ENCODE results near the gene SLMAP.
"Not testable (repeated sequence)": the region's sequence is repeated elsewhere in the genome, so short reads cannot be mapped to it uniquely, and the experiment has no call there.

The SLMAP gene

GRCh38 chr3:57794501-57794900, 38.4 kb downstream of the SLMAP start:
- no peak for DNase-seq

GRCh38 chr3:57794951-57795350, 38.8 kb downstream of the SLMAP start:
- no peak for DNase-seq

GRCh38 chr3:57796261-57796660, 40.2 kb downstream of the SLMAP start:
- DNase-seq, result no peak

- DNase-seq, result no peak
Observed at GRCh38 chr3:57797701-57798487, 41.8 kb downstream of the SLMAP start.

- DNase-seq, result no peak
Observed at GRCh38 chr3:57803647-57804081, 47.6 kb downstream of the SLMAP start.

GRCh38 chr3:57805266-57805665, 49.2 kb downstream of the SLMAP start:
- DNase-seq, result no peak

- DNase-seq, result no peak
Observed at GRCh38 chr3:57805674-57806073, 49.6 kb downstream of the SLMAP start.

GRCh38 chr3:57806195-57806594, 50.1 kb downstream of the SLMAP start:
- not testable (repeated sequence) for DNase-seq

GRCh38 chr3:57808961-57809608, 53.0 kb downstream of the SLMAP start:
- no peak for DNase-seq

GRCh38 chr3:57809609-57809968, 53.5 kb downstream of the SLMAP start:
- no peak for DNase-seq

- DNase-seq, result no peak
Observed at GRCh38 chr3:57810048-57810447, 53.9 kb downstream of the SLMAP start.

- no peak for DNase-seq
Observed at GRCh38 chr3:57810471-57811137, 54.5 kb downstream of the SLMAP start.

- no peak for DNase-seq
Observed at GRCh38 chr3:57815036-57815435, 58.9 kb downstream of the SLMAP start.

GRCh38 chr3:57816471-57817095, 60.5 kb downstream of the SLMAP start:
- peak in 1 of 2 donors; percentile 2 for DNase-seq

- no peak for DNase-seq
Observed at GRCh38 chr3:57818772-57819171, 62.7 kb downstream of the SLMAP start.

- no peak for DNase-seq
Observed at GRCh38 chr3:57820479-57820878, 64.4 kb downstream of the SLMAP start.

GRCh38 chr3:57821765-57822164, 65.7 kb downstream of the SLMAP start:
- DNase-seq, result no peak

GRCh38 chr3:57822686-57823085, 66.6 kb downstream of the SLMAP start:
- no peak for DNase-seq

GRCh38 chr3:57825116-57825515, 69.0 kb downstream of the SLMAP start:
- no peak for DNase-seq

GRCh38 chr3:57826245-57826951, 70.3 kb downstream of the SLMAP start:
- no peak for DNase-seq

- peak in 1 of 2 donors; percentile 9 for DNase-seq
Observed at GRCh38 chr3:57826952-57827723, 71.0 kb downstream of the SLMAP start.

GRCh38 chr3:57827757-57828156, 71.6 kb downstream of the SLMAP start:
- DNase-seq, result no peak
